Endothelial cell (in vitro differentiated cells): ENCODE results near the gene CD3D. TPM values are rescaled to one million over a fixed set of nuclear protein-coding genes. Genes with fewer than 3 reads are reported as not detected.
A peak's percentile ranks its signal among the peaks of the same experiment; 100 is the strongest.

Experiments used
- DNase-seq: peaks from one replicate; pipeline ENCODE4 v3.0.0; 2021; ENCODE audit warnings: low spot score
- H3K27ac Mint-ChIP-seq: one replicate; pipeline ENCODE4 v1.8.0; 2021; ENCODE audit warnings: mixed read lengths, inconsistent platforms; ENCODE audit not compliant: unreplicated experiment
- H3K27me3 Mint-ChIP-seq: one replicate; pipeline ENCODE4 v1.8.0; 2021; ENCODE audit warnings: mild to moderate bottlenecking, moderate library complexity, mixed read lengths, inconsistent platforms; ENCODE audit not compliant: unreplicated experiment
- H3K36me3 Mint-ChIP-seq: one replicate; pipeline ENCODE4 v1.8.0; 2021; ENCODE audit warnings: mild to moderate bottlenecking, low read depth, mixed read lengths, inconsistent platforms; ENCODE audit not compliant: unreplicated experiment
- H3K4me1 Mint-ChIP-seq: one replicate; pipeline ENCODE4 v1.8.0; 2021; ENCODE audit warnings: mild to moderate bottlenecking, mixed read lengths, inconsistent platforms; ENCODE audit not compliant: unreplicated experiment
- H3K4me3 Mint-ChIP-seq: one replicate; pipeline ENCODE4 v1.8.0; 2021; ENCODE audit warnings: mild to moderate bottlenecking, mixed read lengths, inconsistent platforms; ENCODE audit not compliant: unreplicated experiment
- H3K9me3 Mint-ChIP-seq: one replicate; pipeline ENCODE4 v1.8.0; 2021; ENCODE audit warnings: mixed read lengths, inconsistent platforms; ENCODE audit not compliant: unreplicated experiment
- CTCF ChIP-seq: fragments of 200-600 bp; sonication (generic); IDR thresholded peaks from one replicate; pipeline ENCODE4 v1.5.0; 2021; ENCODE audit warnings: antibody characterized with exemption; ENCODE audit not compliant: unreplicated experiment
- total RNA-seq: library from RNA; stranded (reverse); fragmentation: NEBNext Ultra II Directional; extraction: Animal tissue kit (Norgen Biotek cat#: 25700); gene quantifications from one replicate; pipeline ENCODE4 v1.2.1, GENCODE V29; 2021; ENCODE audit not compliant: unreplicated experiment

Gene CD3D
- total RNA-seq, 1 donor from 2014 or later, result not detected

- no peak for TF ChIP-seq CTCF
- Mint-ChIP-seq H3K36me3 (no peaks in the 10 kb centered on the region), H3K4me3 (no peak overlapping the region), H3K9me3 (no peaks in the 10 kb centered on the region), H3K27ac (no peak overlapping the region), H3K4me1 (no peaks in the 10 kb centered on the region), H3K27me3 (peaks cover 1% of the 10 kb centered on the region)
- DNase-seq, result no peak
These were observed 47.3 kb downstream of the CD3D start for GRCh38 chr11:118295199-118295598.

- Mint-ChIP-seq H3K9me3 (no peaks in the 10 kb centered on the region), H3K27ac (no peak overlapping the region), H3K4me1 (no peaks in the 10 kb centered on the region), H3K36me3 (no peaks in the 10 kb centered on the region), H3K27me3 (peaks cover 2% of the 10 kb centered on the region), H3K4me3 (no peak overlapping the region)
- TF ChIP-seq CTCF, result no peak
- DNase-seq, result no peak
These were observed 48.5 kb downstream of the CD3D start for GRCh38 chr11:118294053-118294452.

GRCh38 chr11:118291477-118292135, 50.9 kb downstream of the CD3D start:
- no peaks in the 10 kb centered on the region for H3K36me3 Mint-ChIP-seq
- TF ChIP-seq CTCF, result no peak
- H3K9me3 Mint-ChIP-seq, result no peaks in the 10 kb centered on the region
- DNase-seq, result no peak
- H3K27ac Mint-ChIP-seq, result no peak overlapping the region
- H3K4me1 Mint-ChIP-seq, result no peaks in the 10 kb centered on the region
- H3K27me3 Mint-ChIP-seq, result peaks cover 2% of the 10 kb centered on the region
- H3K4me3 Mint-ChIP-seq, result no peak overlapping the region

GRCh38 chr11:118290923-118291322, 51.6 kb downstream of the CD3D start:
- TF ChIP-seq CTCF, result no peak
- Mint-ChIP-seq H3K27me3 (peaks cover 2% of the 10 kb centered on the region), H3K9me3 (no peaks in the 10 kb centered on the region), H3K27ac (no peak overlapping the region), H3K4me1 (no peaks in the 10 kb centered on the region), H3K4me3 (no peak overlapping the region), H3K36me3 (no peaks in the 10 kb centered on the region)
- peak; percentile 45 for DNase-seq

GRCh38 chr11:118289401-118289800, 53.1 kb downstream of the CD3D start:
- Mint-ChIP-seq H3K27ac (no peak overlapping the region), H3K27me3 (peaks cover 2% of the 10 kb centered on the region), H3K4me1 (no peaks in the 10 kb centered on the region), H3K36me3 (no peaks in the 10 kb centered on the region), H3K4me3 (no peak overlapping the region), H3K9me3 (no peaks in the 10 kb centered on the region)
- no peak for DNase-seq
- no peak for TF ChIP-seq CTCF

Other genes with a start within 250 kb of the CD3D start
- 3.1 TPM for gene SCN4B, start 189.9 kb downstream of the CD3D start, total RNA-seq
- gene SCN2B, start 166.1 kb downstream of the CD3D start, total RNA-seq, result not detected
- gene JAML, start 117.7 kb downstream of the CD3D start, total RNA-seq, result 0.31 TPM
- 10.7 TPM for gene MPZL3, start 90.3 kb downstream of the CD3D start, total RNA-seq
- 1.0 TPM for gene MPZL2, start 78.4 kb downstream of the CD3D start, total RNA-seq
- gene CD3E, start 38.0 kb downstream of the CD3D start, total RNA-seq, result not detected
- gene CD3G, start 1.6 kb upstream of the CD3D start, total RNA-seq, result not detected
- gene UBE4A, start 16.9 kb upstream of the CD3D start, total RNA-seq, result 32.0 TPM
- 280 TPM for gene ATP5MG, start 58.9 kb upstream of the CD3D start, total RNA-seq
- gene KMT2A, start 93.8 kb upstream of the CD3D start, total RNA-seq, result 104 TPM
- 0.56 TPM for gene TTC36, start 184.8 kb upstream of the CD3D start, total RNA-seq
- 16.1 TPM for gene TMEM25, start 188.5 kb upstream of the CD3D start, total RNA-seq
- gene IFT46, start 223.2 kb upstream of the CD3D start, total RNA-seq, result 19.7 TPM
- 145 TPM for gene ARCN1, start 229.7 kb upstream of the CD3D start, total RNA-seq